Activated T-cell treated with anti-CD3 and anti-CD28 coated beads, Interleukin-2, amount 50 U/mL, for 24 hours (primary cell): ENCODE data around the gene NPHP4.
"Not testable (repeated sequence)": the region's sequence is repeated elsewhere in the genome, so short reads cannot be mapped to it uniquely, and the experiment has no call there.

ENCODE experiments used
- DNase-seq: peaks from one replicate; pipeline ENCODE4 v3.0.0-alpha.2; 2020
- H3K27ac Mint-ChIP-seq: 2 replicates; pipeline ENCODE4 v1.8.0; 2020; ENCODE audit warnings: mild to moderate bottlenecking, mixed read lengths
- H3K27me3 Mint-ChIP-seq: 2 replicates; pipeline ENCODE4 v1.8.0; 2020; ENCODE audit warnings: mixed read lengths
- H3K36me3 Mint-ChIP-seq: 2 replicates; pipeline ENCODE4 v1.8.0; 2020; ENCODE audit warnings: low read depth, mixed read lengths
- H3K4me1 Mint-ChIP-seq: 2 replicates; pipeline ENCODE4 v1.8.0; 2020; ENCODE audit warnings: low read depth, mixed read lengths
- H3K4me3 Mint-ChIP-seq: 2 replicates; pipeline ENCODE4 v1.8.0; 2020; ENCODE audit warnings: mild to moderate bottlenecking, moderate library complexity, mixed read lengths
- H3K9me3 Mint-ChIP-seq: 2 replicates; pipeline ENCODE4 v1.8.0; 2020; ENCODE audit warnings: mixed read lengths

NPHP4 gene

DNA sequence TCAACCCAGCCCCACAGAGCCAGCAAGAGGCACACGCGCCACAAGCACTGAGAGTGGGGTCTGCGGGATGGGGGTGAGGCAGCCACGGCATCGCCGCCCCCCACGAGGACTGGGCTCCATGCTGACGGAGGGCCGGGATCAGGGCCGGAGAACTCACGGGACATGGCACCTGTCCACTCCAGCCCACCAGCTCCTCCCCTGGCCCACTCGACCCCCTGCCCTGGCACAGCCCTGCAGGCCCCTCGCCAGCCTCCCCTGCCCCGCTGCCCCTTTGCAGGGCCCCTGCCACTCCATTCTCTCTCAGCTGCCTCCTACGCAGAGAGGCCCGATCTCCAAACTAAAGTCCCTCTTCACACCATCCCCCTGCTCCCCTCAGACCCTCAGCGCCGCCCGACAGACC lies 134.0 kb downstream of the NPHP4 start:
- Mint-ChIP-seq H3K27ac (no peak overlapping the region), H3K4me1 (no peaks in the 10 kb centered on the region), H3K27me3 (no peaks in the 10 kb centered on the region), H3K9me3 (no peaks in the 10 kb centered on the region), H3K4me3 (no peak overlapping the region), H3K36me3 (peaks cover 3% of the 10 kb centered on the region)
- DNase-seq: no peak

DNA sequence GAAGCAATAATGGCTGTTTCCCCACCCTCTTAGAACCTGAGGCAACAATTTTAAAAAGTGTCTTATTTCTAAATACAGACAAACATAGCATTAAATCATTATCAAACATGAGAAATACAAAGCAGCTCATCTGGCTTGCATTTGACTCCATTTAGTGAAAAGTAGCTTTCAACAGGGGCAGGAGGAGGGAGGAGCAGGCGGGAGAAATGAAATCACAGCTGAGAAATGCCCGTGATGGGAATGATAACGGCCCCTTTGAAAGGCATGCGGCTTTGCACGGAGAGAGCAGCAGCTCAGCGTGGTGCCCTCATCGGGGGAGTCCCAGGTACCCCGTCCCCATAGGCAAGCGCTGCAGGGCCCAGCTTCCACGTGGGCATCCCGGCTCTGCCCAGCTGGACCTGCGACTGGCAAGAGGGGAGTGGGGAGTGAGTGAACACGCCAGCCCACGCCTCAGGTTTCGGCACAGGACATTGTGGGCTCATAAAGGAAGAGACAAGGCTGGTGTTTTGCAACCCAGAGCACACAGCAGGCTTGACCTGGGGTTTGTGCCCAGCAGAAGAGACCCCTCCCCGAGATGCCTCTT lies 134.6 kb downstream of the NPHP4 start:
- H3K36me3 Mint-ChIP-seq: peaks cover 3% of the 10 kb centered on the region
- no peak overlapping the region for H3K4me3 Mint-ChIP-seq
- no peaks in the 10 kb centered on the region for H3K27me3 Mint-ChIP-seq
- no peaks in the 10 kb centered on the region for H3K9me3 Mint-ChIP-seq
- no peak for DNase-seq
- H3K27ac Mint-ChIP-seq: no peak overlapping the region
- H3K4me1 Mint-ChIP-seq: no peaks in the 10 kb centered on the region

DNA sequence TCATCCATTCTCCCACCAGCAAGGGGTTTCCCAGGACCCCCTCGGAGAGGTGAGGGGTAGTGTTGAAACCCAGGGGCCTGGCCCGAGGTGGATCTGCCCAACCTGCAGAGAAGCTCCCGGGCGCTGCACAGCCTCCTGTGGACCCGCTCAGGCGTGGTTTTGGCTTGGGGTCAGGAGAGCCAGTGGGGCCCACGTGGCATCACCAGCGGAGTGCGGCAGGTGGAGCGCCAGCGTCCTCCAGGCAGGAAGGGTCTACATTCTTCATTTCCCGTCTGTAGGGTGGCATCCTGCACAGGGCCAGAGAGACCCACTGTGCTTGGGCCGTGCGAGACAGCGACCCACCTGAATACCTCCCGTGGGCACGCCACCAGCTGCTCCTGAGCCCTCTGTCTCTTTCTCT lies 135.2 kb downstream of the NPHP4 start:
- Mint-ChIP-seq H3K27ac (no peak overlapping the region), H3K27me3 (no peaks in the 10 kb centered on the region), H3K4me1 (no peaks in the 10 kb centered on the region), H3K36me3 (no peaks in the 10 kb centered on the region), H3K9me3 (no peaks in the 10 kb centered on the region), H3K4me3 (no peak overlapping the region)
- DNase-seq: no peak

DNA sequence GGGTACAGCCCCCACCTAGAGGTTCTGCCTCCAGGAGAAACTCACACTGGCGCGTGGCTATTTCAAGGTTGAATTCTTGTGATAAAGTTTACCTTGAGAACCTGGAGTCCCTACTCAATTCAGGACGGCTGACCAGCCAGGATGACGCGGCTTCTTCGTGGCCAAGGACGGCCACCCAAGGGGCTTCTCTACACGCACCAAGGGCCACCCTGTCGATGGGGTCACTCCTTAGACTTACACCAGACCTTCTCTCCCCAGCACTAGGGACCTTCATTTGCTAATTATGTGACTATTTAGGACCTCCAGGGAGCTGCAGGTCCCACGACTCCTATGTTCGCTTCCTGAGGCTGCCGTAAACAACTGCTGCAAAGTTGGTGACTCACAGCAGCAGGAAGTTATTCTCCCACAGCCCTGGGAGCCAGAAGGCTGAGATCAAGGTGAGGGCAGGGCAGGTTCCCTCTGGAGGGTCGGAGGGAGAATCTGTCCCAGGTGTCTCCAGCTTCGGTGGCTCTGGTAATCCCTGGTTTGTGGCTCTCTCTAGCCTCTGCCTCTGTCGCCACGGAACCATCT lies 135.9 kb downstream of the NPHP4 start:
- Mint-ChIP-seq H3K36me3 (no peaks in the 10 kb centered on the region), H3K4me1 (no peaks in the 10 kb centered on the region)

DNA sequence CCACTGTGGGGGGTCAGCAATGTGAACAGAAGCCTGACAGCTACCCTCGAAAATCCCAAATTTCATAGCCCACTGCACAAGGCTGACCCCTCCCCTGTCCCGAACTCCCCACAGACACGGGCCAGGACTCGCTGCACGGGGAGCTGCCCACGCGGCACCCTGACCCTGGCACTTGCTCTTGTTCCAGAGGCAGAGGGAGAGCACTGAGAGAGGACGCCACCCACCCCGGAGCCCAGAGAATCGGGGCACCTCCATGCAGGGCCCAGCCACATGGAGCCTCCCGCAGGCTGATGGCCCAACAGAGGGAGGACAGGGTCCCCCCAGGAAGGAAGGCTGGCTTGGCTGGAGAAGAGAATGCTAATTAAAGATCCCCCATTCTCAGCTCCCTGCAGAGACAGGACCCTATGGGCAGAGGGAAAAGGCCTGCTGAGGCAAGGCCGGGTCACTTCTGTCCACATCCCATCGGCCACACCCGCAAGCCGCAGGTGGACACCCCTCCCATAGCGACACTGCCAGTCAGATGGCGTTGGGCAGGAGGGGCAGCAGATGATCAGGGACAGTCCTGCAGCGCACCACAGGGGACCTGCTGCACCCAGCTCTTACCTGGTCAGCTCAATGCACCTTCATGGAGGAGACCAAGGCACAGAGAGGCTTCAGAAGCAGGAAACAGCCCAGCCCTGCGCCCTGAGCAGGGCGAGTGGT lies 136.9 kb downstream of the NPHP4 start:
- H3K9me3 Mint-ChIP-seq: no peaks in the 10 kb centered on the region
- DNase-seq: no peak

More for the DNA sequence above, 135.9 kb downstream of the NPHP4 start:
- DNase-seq: no peak
- H3K9me3 Mint-ChIP-seq: no peaks in the 10 kb centered on the region
- H3K4me3 Mint-ChIP-seq: no peak overlapping the region
- H3K27me3 Mint-ChIP-seq: no peaks in the 10 kb centered on the region
- no peak overlapping the region for H3K27ac Mint-ChIP-seq

DNA sequence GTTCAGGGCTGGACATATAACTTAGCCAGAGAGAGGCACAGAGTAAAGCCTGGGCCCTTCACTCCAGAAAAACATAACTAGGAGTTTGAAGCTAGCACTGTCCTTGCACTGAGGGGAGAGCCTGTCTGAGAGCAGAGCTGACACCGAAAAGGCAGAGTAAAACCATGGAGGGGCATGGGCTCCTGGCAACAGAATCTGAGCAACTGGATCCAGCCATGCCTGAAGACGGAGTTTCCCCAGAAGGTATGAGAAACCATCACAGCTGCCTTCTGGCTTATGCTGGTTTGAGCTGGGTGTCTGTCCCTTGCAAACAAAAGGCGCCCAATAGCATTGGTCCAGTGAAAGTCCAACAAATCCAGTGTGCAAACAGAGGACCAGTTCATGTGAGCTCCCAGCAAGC lies 137.5 kb downstream of the NPHP4 start:
- Mint-ChIP-seq H3K4me1 (no peaks in the 10 kb centered on the region), H3K36me3 (no peaks in the 10 kb centered on the region), H3K9me3 (no peaks in the 10 kb centered on the region), H3K4me3 (no peak overlapping the region), H3K27ac (no peak overlapping the region), H3K27me3 (no peaks in the 10 kb centered on the region)
- no peak for DNase-seq

More for the DNA sequence above, 136.9 kb downstream of the NPHP4 start:
- Mint-ChIP-seq H3K27me3 (no peaks in the 10 kb centered on the region), H3K4me3 (no peak overlapping the region), H3K4me1 (no peaks in the 10 kb centered on the region), H3K36me3 (no peaks in the 10 kb centered on the region), H3K27ac (no peak overlapping the region)

DNA sequence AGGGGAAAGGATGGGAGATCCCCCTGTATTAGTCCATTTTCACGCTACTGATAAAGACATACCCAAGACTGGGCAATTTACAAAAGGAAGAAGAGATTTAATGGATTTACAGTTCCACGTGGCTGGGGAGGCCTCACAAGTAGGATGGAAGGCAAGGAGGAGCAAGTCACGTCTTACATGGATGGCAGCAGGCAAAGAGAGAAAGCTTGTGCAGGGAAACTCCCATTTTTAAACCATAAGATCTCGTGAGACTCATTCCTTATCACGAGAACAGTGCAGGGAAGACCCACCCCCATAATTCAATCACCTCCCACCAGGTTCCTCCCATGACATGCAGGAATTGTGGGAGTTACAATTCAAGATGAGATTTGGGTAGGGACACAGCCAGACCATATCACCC lies 138.4 kb downstream of the NPHP4 start:
- not testable (repeated sequence) for H3K4me3 Mint-ChIP-seq, H3K27me3 Mint-ChIP-seq, H3K27ac Mint-ChIP-seq, H3K36me3 Mint-ChIP-seq, DNase-seq, H3K9me3 Mint-ChIP-seq, H3K4me1 Mint-ChIP-seq

DNA sequence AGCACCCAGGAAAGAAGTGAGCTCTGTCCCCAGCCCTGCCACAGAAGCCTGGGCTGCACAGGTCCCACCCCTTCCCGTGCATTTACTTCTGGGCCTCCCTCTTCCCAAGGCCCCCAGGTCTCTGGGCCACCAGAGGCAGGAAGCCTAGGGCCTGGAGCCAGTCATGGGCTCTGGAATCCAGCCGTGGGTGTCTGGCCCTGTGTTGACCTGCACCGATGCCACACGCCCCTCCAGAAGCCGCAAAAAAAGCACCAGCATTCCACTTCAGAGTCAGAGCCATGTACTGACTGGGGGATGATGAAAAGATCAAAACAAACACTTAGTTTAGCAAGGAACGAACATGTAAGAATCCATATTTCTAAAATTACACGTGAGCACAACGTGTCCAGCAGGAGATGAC lies 141.7 kb downstream of the NPHP4 start:
- H3K9me3 Mint-ChIP-seq: no peaks in the 10 kb centered on the region

DNA sequence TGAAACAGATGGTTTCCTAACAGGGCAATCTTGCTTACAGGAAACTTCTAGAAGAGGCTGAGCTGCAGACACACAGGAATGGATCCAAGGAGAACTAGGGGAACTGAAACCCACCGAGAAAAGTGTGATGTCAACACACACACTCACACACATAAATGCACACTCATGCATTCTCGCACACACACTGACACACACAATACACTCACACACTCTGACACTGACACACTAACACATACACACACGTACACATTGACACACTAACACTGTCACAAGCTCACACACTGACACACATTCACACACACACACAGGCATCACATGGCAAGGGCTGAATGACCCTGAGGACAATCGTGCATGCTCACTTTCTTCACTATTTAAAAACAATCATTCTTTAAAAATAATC lies 142.7 kb downstream of the NPHP4 start:
- H3K4me1 Mint-ChIP-seq: no peaks in the 10 kb centered on the region
- H3K9me3 Mint-ChIP-seq: no peaks in the 10 kb centered on the region
- no peak overlapping the region for H3K27ac Mint-ChIP-seq
- no peaks in the 10 kb centered on the region for H3K36me3 Mint-ChIP-seq
- no peak overlapping the region for H3K4me3 Mint-ChIP-seq
- no peak for DNase-seq
- peaks cover 16% of the 10 kb centered on the region for H3K27me3 Mint-ChIP-seq

More for the DNA sequence above, 141.7 kb downstream of the NPHP4 start:
- H3K36me3 Mint-ChIP-seq: no peaks in the 10 kb centered on the region
- no peak for DNase-seq
- H3K4me1 Mint-ChIP-seq: no peaks in the 10 kb centered on the region
- H3K4me3 Mint-ChIP-seq: no peak overlapping the region
- H3K27me3 Mint-ChIP-seq: peaks cover 10% of the 10 kb centered on the region
- no peak overlapping the region for H3K27ac Mint-ChIP-seq

DNA sequence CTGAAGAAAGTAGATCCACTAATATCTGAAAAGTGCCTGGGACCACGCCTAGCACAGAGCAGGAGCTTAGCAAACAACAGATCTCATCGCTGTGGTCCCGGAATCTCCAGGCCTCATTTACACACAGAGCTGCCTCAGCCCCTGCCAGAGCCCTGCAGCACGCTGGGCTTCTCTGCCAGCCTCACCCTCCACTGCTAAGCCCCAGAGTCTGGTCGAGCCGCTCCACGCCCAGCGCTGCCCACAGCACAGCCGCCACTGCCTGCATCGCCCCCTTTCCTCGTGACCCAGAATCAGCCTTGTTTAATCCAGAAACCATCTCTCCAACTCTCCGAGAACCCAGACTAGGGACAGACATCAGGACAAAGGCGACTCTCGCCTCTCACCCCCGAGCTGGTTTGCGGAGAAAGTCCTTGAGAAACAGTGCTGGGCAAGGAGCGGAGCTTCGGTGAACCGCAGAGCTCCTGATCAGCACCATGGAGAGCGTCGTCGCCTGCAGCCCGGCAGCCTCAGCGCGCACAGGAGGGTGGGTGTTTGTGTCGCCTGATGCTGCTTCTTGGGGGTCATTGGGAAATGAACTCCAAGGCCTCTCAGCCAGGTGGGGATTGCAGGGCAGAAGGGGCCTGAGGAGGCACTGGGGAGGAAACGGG lies 145.1 kb downstream of the NPHP4 start:
- no peak for DNase-seq
- peaks cover 20% of the 10 kb centered on the region for H3K27me3 Mint-ChIP-seq
- H3K4me3 Mint-ChIP-seq: no peak overlapping the region
- H3K9me3 Mint-ChIP-seq: no peaks in the 10 kb centered on the region
- H3K27ac Mint-ChIP-seq: no peak overlapping the region
- H3K4me1 Mint-ChIP-seq: no peaks in the 10 kb centered on the region
- H3K36me3 Mint-ChIP-seq: no peaks in the 10 kb centered on the region

DNA sequence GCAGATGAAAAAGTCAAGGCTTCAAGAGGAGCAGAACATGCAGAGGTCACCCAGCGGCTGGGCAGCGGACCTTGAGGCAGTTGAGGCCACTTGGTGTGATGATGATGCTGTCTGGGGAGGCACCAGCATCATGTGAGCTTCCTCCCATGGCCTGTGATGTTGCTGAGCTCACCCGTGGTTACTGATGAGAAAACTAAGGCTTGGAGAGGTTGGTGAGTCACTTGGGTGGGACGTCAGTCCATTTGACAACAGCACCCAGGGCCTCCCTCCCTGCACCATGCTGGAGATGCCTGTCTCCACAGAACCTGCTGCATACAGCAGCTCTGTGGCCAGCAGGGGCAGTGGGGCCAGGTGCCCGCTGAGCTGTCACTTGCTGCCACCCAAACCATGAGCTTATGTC lies 146.8 kb downstream of the NPHP4 start:
- H3K27me3 Mint-ChIP-seq: peaks cover 20% of the 10 kb centered on the region
- no peak overlapping the region for H3K27ac Mint-ChIP-seq
- no peak for DNase-seq
- H3K36me3 Mint-ChIP-seq: no peaks in the 10 kb centered on the region
- no peak overlapping the region for H3K4me3 Mint-ChIP-seq
- H3K4me1 Mint-ChIP-seq: no peaks in the 10 kb centered on the region
- H3K9me3 Mint-ChIP-seq: no peaks in the 10 kb centered on the region

DNA sequence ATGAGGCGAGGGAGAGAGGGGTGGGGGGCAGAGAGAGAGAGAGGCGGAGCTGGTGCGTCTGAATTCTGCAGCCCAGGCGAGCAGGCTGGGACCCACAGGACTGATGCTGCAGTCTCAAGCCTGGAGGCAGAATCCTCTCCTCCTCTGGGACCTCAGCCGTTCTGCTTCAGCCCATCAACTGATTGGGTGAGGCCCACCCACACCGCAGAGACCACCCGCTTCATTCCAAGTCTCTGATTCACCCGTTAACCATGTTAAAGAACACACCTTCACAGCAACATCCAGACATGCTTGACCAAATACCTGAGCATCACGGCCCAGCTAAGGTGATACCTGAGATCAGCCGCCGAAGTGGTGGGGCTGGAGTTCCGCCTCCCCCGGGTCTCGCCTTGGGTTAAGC lies 147.8 kb downstream of the NPHP4 start:
- Mint-ChIP-seq H3K27me3 (peaks cover 20% of the 10 kb centered on the region), H3K9me3 (no peaks in the 10 kb centered on the region), H3K4me1 (no peaks in the 10 kb centered on the region), H3K36me3 (no peaks in the 10 kb centered on the region), H3K27ac (no peak overlapping the region), H3K4me3 (no peak overlapping the region)
- no peak for DNase-seq

DNA sequence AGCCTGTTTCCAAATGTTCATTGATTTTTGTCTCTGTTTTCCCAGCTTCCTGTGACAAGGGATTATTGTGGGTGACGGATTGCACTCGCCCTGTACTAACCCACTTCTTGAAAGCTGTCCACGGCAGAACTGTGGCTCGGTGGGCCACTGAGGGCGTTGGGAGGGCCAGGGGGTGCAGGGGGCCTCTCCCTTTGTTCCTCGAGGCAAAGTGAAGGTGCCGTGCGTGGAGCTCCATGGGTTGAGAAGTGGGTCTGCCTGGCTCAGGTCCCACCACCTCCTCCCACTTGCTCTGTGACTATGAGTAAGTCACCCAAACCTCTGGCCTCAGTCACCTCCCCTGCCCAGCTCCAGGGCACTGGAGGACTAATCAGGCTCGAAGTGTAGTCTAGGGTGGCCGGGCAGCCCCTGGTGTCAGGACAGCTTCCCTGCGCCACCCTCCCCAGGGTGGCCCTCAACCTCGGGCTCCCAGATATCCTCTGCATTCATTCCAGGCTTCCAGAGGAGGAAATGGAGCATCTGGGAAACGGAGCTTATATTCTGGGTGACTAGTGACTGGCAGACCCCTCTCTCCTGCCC lies 148.6 kb downstream of the NPHP4 start:
- Mint-ChIP-seq H3K27me3 (peaks cover 20% of the 10 kb centered on the region), H3K4me3 (no peak overlapping the region), H3K9me3 (no peaks in the 10 kb centered on the region), H3K27ac (no peak overlapping the region), H3K4me1 (no peaks in the 10 kb centered on the region), H3K36me3 (no peaks in the 10 kb centered on the region)
- DNase-seq: no peak

DNA sequence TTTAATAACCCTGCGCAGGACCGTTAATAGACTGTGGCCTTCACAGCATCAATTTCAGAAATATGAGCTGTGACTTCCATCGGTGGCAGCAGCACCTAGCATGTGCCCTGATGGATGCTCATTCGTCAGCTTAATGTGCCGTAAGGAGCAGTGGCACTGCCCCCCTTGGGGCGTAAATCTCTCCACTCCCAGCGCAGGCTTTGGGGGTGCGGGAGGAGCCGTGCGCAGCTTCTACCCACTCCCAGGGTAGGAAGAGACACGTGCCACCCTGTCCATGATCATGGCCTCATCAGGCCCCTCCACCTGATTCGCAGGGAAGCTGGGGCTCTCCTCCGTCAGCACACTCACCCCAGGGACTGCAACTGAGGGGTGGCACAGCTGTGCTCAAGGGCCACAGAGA lies 149.5 kb downstream of the NPHP4 start:
- H3K27ac Mint-ChIP-seq: no peak overlapping the region
- no peak for DNase-seq
- H3K36me3 Mint-ChIP-seq: no peaks in the 10 kb centered on the region
- H3K9me3 Mint-ChIP-seq: no peaks in the 10 kb centered on the region
- no peak overlapping the region for H3K4me3 Mint-ChIP-seq
- H3K4me1 Mint-ChIP-seq: no peaks in the 10 kb centered on the region
- H3K27me3 Mint-ChIP-seq: peaks cover 20% of the 10 kb centered on the region

DNA sequence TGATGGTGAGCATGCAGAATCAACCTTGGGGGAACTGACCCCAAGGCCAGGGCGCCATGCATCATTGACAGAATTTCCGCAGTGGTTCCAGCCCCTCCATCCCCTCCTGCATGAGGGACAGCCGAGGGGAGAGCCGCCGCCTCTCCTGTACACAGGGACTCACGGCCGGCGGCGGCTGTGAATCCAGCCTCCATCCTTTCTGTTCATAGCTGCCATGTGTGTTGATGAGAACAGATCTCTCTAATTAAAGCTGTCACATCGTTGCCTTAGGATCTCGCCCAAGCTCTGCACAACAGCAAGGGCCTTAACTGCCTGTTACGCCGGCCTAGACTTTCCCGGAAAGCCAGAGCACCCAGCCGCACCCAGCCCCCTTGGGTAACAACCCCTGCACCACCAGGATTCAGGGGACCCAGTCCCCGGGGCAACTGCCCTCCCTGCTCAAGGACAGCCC lies 151.6 kb downstream of the NPHP4 start:
- no peak overlapping the region for H3K27ac Mint-ChIP-seq
- no peaks in the 10 kb centered on the region for H3K36me3 Mint-ChIP-seq
- H3K4me3 Mint-ChIP-seq: no peak overlapping the region
- peaks cover 9% of the 10 kb centered on the region for H3K4me1 Mint-ChIP-seq
- no peaks in the 10 kb centered on the region for H3K9me3 Mint-ChIP-seq
- H3K27me3 Mint-ChIP-seq: peaks cover 24% of the 10 kb centered on the region
- no peak for DNase-seq
